GM18499 (cell line): ENCODE data around the gene SH3BP4.
"Not testable (repeated sequence)": the region's sequence is repeated elsewhere in the genome, so short reads cannot be mapped to it uniquely, and the experiment has no call there.

Experiments used
- ATAC-seq: cut with Tn5 transposase; IDR thresholded peaks from one replicate; pipeline ENCODE4 v1.9.1; 2021; ENCODE audit warnings: moderate number of reproducible peaks; ENCODE audit not compliant: insufficient read depth, unreplicated experiment

Gene SH3BP4

DNA sequence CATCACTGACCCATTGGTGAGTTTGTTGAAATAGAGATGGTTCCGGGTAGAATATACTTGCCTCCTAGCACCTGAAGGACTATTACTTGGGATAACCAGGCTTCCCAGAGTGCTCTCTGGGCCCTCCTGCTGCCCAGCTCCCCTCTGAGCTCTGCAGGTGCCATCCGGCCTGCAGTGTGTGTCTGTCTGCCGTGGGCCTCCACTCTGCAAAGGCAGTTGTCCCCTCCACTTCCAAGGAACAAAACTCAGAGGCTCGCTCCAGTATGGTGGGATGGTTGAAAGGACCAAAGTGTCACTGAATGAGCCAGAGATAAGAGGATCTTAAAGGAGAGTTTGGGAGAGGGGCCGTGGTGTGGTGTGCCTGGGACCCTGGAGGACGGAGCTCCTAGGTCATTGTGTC lies 57.3 kb downstream of the SH3BP4 start:
- no peak for ATAC-seq

DNA sequence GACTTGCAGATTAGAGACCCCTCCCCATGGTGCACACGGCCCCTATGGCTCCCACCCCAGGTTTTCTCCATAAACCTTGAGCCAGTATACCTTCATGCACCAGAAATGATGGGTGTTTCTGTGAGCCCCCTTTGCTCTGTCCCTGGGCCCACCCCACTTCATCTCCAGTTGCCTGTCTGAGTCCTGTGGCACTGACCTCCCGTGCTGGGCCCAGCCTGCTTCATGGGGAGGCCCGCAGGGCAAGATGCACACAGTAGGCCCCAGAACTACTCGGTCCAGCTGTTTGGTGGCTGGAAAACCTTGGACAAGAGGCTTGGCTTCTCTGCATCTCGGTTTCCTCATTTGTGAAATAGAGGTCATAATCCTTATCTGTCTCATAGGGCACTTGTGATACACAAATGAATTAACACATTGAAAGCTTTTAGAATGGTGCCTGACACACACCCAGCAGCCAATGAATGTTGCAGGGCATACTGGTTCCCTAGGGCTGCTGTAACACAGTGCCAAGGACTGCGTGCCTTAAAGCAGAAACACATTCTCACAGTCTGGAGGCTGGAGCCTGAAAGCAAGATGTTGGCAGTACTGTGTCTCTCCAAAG lies 58.4 kb downstream of the SH3BP4 start:
- no peak for ATAC-seq

GRCh38 chr2:235011607-235011928 lies 59.8 kb downstream of the SH3BP4 start:
- ATAC-seq, result no peak

DNA sequence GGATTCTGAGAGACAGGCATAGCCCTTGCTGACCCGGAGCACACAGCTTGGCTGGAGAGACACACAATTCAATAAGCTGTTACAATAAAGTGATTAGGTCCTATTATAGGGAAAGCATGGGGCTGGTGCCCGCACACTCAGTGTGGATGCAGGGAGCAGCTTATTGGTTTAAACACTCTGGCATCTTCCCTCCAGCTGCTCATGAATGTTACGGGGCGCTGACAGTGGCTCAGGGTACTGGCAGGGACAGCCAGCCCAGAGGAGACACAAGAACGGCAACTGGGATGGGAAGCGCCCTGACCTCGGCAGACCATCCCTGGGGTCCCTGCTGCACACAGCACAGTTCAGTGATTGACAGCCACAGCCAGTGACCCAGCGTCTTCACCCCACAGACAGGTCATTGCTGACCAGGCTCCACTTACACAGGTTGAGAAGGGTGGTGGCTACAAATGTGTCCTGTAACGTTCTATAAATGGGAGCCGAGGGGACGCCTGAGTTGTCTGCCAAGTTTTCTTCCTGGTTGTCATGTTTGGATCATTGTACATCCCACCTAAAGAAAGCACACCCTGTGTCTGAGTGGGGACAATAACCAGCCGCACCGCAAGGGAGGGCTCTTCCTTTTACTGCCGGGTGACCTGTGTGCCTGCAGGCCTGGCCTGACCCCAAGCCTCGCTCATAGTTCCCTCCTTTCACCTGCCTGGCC lies 60.3 kb downstream of the SH3BP4 start:
- no peak for ATAC-seq

GRCh38 chr2:235017441-235017840 lies 65.6 kb downstream of the SH3BP4 start:
- ATAC-seq, result no peak

GRCh38 chr2:235018838-235019237 lies 67.0 kb downstream of the SH3BP4 start:
- ATAC-seq, result no peak

DNA sequence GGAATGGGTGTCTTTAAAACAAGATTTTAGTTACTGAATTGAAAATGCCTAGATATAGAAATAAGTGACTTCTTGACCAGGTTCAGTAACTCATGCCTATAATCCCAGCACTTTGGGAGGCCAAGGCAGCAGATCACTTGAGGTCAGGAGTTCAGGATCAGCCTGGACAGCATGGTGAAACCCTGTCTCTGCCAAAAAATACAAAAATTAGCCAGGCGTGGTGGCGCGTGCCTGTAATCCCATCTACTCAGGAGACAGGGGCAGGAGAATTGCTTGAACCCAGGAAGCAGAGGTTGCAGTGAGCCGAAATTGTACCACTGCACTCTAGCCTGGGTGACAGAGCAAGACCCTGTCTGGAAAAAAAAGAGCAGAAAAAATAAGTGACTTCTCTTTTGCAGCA lies 68.3 kb downstream of the SH3BP4 start:
- not testable (repeated sequence) for ATAC-seq

DNA sequence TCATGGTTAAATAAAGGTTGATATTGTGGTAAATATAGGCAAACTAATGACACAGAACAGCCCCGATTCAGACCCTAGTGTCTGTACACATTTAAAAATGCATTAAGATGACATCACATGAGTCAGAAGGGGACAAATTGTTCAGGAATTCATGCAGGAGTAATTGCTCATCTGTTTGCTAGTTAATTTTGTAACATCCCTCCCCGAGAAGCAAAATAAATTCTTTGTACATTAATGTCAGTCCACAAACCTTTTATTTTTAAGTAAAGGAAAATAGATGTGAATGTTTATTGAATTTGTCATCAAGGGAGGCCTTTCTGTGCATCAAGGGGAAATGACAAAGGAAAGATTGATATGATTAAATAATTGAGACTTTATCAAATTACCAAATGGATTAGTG lies 69.9 kb downstream of the SH3BP4 start:
- no peak for ATAC-seq

DNA sequence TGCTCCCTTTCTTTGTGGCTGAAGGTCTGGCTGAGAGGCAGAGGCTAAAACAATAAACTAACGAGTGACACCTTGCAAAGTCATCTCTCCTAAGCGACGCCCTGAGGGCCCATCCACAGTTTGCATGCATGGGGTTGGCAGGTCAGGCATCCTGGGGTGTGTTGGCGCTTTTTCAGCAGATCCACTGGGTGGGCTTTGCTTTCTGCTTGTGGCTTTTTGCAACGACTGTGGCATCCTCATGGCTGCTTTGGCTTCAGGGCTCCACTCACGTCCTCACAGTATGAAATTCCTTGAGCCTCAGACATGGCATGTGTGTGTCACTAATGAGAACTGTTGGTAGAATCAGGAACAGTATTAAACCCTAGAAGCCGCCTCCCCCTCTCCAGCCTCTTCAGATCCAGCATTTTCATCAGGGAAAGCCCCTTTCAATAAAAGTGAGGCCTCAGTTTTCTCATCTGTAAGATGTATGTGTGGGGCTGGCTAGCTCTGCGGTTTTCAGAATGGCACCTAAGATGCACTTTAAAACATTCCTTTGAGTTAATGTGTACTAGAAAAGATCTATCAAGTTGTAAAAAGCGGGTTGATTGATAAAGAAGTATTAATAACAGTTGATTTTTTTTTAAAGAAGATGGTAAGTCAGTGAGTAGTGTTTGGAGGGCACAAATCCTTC lies 72.5 kb downstream of the SH3BP4 start:
- no peak for ATAC-seq

DNA sequence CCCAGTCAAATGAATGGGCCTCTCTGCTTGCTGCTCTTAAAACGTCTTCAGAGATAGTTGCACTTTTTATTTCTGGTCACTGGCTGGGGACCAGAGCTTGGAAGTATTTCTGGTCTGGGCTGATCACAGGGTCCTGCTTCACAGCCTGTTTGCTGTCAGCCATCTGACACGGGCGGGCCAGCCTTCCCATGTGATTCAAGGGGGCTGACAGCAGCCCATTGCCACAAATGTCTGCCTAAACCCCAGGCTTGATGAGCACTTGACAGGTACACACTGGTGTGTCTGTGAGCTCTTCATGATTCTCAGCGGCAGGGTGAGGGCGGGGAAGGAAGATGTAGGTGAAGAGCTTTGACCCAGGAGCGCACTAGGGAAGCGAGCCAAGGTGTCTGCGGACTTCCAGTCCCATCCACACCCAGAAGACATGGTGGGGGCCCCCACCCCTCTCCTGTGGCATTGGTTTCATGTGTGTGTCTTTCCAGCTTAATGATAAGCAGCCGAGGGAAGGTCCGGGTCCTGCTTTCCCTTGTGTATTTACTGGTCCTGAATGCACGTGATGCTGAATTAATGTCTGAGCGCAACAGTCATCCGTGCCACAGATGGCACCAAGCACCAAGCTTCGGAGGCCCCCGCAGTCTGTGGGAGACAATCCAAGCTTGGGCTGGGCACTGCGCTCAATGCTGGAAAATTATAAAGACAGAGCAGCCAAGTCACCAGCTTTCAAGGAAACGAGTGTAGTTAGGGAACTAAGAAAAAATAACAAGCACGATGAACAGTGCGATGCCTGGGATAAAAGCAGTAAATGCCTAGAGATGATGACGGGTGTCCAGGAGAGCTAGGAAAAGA lies 73.3 kb downstream of the SH3BP4 start:
- no peak for ATAC-seq

- ATAC-seq, result no peak
Measured at GRCh38 chr2:235025800-235026536, 74.2 kb downstream of the SH3BP4 start.

- no peak for ATAC-seq
Measured at GRCh38 chr2:235026649-235027557, 75.1 kb downstream of the SH3BP4 start.

DNA sequence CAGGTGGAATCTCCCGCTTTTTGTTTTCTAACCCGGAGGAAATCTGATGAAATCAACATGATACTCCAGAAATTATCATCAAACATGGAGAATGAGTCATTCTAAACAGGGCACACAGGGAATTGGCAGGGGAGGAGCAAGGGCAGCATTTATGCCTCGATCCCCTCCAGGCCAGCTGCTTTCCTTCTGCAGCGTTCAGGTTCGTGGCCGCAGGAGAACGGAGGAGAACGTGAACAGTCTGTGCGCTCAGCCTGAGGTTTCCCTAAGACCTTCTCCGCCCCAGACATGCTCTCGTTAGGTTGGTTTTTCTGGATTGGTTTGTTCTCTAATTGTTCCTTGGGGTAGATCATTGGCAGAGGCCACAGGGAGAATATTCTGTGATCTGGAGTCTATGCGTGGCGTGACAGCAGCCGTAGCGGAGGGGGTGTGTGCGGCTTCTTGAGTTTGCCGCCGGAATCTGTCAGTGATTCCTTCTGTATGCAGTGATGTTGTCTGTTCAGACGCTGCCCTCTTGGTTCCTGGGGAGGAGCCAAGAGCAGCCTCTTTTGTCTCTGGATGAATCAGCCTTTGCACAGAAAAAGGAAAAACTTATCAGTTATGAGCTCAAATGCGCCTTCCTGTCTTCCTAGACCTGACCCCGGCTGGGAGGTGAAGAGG lies 75.9 kb downstream of the SH3BP4 start:
- ATAC-seq, result no peak

DNA sequence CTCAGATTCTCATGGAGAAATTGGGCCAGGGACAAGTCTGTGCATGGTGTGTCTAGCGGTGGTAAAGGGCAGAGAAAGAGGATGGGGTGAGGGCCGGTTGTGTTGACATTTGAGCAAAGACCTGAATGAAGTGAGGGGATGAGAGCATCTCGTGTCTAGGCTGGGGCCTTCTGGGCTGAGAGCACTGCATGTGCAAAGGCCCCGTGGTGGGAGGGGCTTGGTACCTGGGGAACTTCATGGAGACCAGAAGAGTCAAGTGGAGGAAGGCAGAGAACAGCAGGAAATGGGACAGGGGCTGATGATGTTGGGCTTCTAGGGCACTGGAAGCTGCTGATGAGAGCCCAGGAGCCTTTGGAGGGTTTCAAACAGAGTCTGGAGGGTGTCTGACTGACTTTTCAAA lies 76.8 kb downstream of the SH3BP4 start:
- no peak for ATAC-seq

- ATAC-seq, result no peak
Measured at GRCh38 chr2:235029054-235029453, 77.2 kb downstream of the SH3BP4 start.

DNA sequence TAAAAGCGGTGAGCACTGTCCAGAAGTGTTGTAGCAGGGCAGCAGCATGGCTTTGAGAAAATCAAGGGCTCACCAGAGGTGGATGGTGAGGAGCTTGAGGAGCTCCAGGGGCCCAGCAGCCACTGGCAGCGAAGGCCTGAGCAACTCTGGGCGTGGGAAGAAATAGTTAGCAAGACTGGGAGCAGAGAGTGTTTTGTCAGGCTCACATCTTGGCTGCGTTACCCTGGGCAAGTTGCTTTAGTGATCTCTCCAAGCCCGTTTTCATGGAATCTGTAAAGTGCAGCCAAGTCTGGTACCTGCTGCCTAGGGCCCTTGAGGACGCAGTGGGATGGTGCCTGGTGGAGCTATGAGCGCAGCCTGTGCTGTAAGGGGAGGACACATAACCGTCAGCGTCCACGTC lies 78.3 kb downstream of the SH3BP4 start:
- ATAC-seq, result no peak

DNA sequence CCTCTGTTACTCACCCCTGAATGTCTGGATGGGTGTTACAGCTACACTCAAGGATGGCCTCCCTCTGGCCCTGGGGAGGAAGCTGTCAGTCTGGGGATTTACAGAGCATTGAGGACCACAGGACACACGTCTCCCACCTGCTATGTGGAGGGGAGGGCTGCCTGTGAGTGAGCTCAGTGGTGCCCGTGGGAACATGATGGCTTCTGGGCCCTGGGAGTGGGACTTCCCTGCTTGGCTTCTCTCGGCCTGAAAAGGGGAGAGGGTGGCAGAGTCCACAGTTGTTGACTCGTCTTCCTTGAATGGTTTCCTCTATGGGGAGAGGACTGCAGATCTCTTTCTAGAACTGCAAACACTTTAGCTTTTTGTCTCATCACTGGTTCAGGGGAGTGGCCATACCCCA lies 79.1 kb downstream of the SH3BP4 start:
- ATAC-seq, result no peak

- ATAC-seq, result no peak
Measured at GRCh38 chr2:235031686-235032373, 80.0 kb downstream of the SH3BP4 start.
